Parathyroid adenoma (tissue), 2 donors: ENCODE data around the gene CHTF18.

Experiments
- H2AFZ ChIP-seq: fragments of 300-600 bp; sonication (generic); one replicate; pipeline ENCODE4 v1.7.0; 2017; ENCODE audit warnings: antibody characterized with exemption, mild to moderate bottlenecking
- H3K27ac ChIP-seq: fragments of 300-600 bp; sonication (generic); one replicate; pipeline ENCODE4 v1.7.0; 2017
- H3K27me3 ChIP-seq: fragments of 300-600 bp; sonication (generic); one replicate; pipeline ENCODE4 v1.7.0; 2017; ENCODE audit warnings: low read length; ENCODE audit not compliant: control insufficient read depth, insufficient read depth
- H3K36me3 ChIP-seq: fragments of 300-600 bp; sonication (generic); one replicate; pipeline ENCODE4 v1.7.0; 2017; ENCODE audit warnings: low read length; ENCODE audit not compliant: control insufficient read depth, insufficient read depth
- H3K4me1 ChIP-seq: fragments of 300-600 bp; sonication (generic); one replicate; pipeline ENCODE4 v1.7.0; 2017; ENCODE audit warnings: control low read depth
- H3K4me2 ChIP-seq: fragments of 300-600 bp; sonication (generic); one replicate; pipeline ENCODE4 v1.7.0; 2017; ENCODE audit warnings: low read length
- H3K4me3 ChIP-seq: fragments of 300-600 bp; sonication (generic); one replicate; pipeline ENCODE4 v1.7.0; 2017; ENCODE audit warnings: low read depth, low read length
- H3K79me2 ChIP-seq: fragments of 300-600 bp; sonication (generic); one replicate; pipeline ENCODE4 v1.7.0; 2017; ENCODE audit warnings: control low read depth
- H3K9ac ChIP-seq: fragments of 300-600 bp; sonication (generic); one replicate; pipeline ENCODE4 v1.7.0; 2017; ENCODE audit warnings: mild to moderate bottlenecking
- H3K9me3 ChIP-seq: fragments of 300-600 bp; sonication (generic); one replicate; pipeline ENCODE4 v1.7.0; 2017; ENCODE audit warnings: low read length; ENCODE audit not compliant: control insufficient read depth
- CTCF ChIP-seq: fragments of 300-600 bp; sonication (generic); IDR thresholded peaks from one replicate; pipeline ENCODE4 v1.7.0; 2017; ENCODE audit warnings: antibody characterized with exemption, mild to moderate bottlenecking
- donor health status: primary hyperparathyroidism.

Gene CHTF18

GRCh38 chr16:845351-845745 is 56.9 kb downstream of the CHTF18 start:
- no peak for TF ChIP-seq CTCF
- H3K4me3 ChIP-seq: no peak overlapping the region
- no peaks in the 10 kb centered on the region for H3K4me1 ChIP-seq
- no peak overlapping the region for H2AFZ ChIP-seq
- no peaks in the 10 kb centered on the region for H3K9me3 ChIP-seq
- no peak overlapping the region for H3K27ac ChIP-seq
- H3K79me2 ChIP-seq: no peaks in the 10 kb centered on the region
- no peak overlapping the region for H3K9ac ChIP-seq
- H3K36me3 ChIP-seq: no peaks in the 10 kb centered on the region
- no peak overlapping the region for H3K4me2 ChIP-seq
- no peaks in the 10 kb centered on the region for H3K27me3 ChIP-seq

GRCh38 chr16:847151-847550 is 58.7 kb downstream of the CHTF18 start:
- no peak overlapping the region for H3K27ac ChIP-seq
- H3K27me3 ChIP-seq: no peaks in the 10 kb centered on the region
- H3K4me2 ChIP-seq: no peak overlapping the region
- H3K9me3 ChIP-seq: no peaks in the 10 kb centered on the region
- H3K36me3 ChIP-seq: no peaks in the 10 kb centered on the region
- H3K9ac ChIP-seq: no peak overlapping the region
- H3K4me1 ChIP-seq: no peaks in the 10 kb centered on the region
- no peak overlapping the region for H3K4me3 ChIP-seq
- H2AFZ ChIP-seq: no peak overlapping the region
- H3K79me2 ChIP-seq: no peaks in the 10 kb centered on the region
- TF ChIP-seq CTCF: no peak
